Stomach (tissue), 4 donors: ENCODE results near the gene PKNOX2.

ENCODE experiments used
- CTCF ChIP-seq, 7 experiments: fragments of 450-650 bp in 4 of 7; fragments of 200-600 bp in 3 of 7; sonication (generic) in 3 of 7; IDR thresholded peaks; one replicate each; pipeline ENCODE4 v1.5.1; 2016 to 2019; ENCODE audit warnings: antibody characterized with exemption in 7 of 7, control low read depth in 2 of 7, mild to moderate bottlenecking in 1 of 7
- EP300 ChIP-seq: sonication (generic); formaldehyde crosslinking; IDR thresholded peaks from one replicate; pipeline ENCODE4 v1.6.1; 2017; ENCODE audit warnings: antibody characterized with exemption
- POLR2A ChIP-seq, 4 donors: fragments of 450-650 bp; IDR thresholded peaks; one replicate each; pipeline ENCODE4 v1.6.1; 2016; ENCODE audit warnings: antibody characterized with exemption in 4 of 4, control low read depth in 2 of 4, mild to moderate bottlenecking in 1 of 4, moderate library complexity in 1 of 4
- POLR2AphosphoS5 ChIP-seq, 3 donors: sonication (generic); formaldehyde crosslinking; IDR thresholded peaks; one replicate each; pipeline ENCODE4 v1.6.1; 2016; ENCODE audit warnings: antibody characterized with exemption in 3 of 3

- TF ChIP-seq EP300: no peak
- TF ChIP-seq POLR2AphosphoS5 (IDR thresholded peaks at IDR 0.05): no peak
- no peak for TF ChIP-seq CTCF (IDR thresholded peaks at IDR 0.05)
- TF ChIP-seq POLR2A (IDR thresholded peaks at IDR 0.05): no peak
Observed at GRCh38 chr11:125399945-125400344, 235.4 kb downstream of the PKNOX2 start.
